GM06990 (cell line): ENCODE data around the gene CLDN3.

Source experiments
- DNase-seq: peaks from one replicate; pipeline ENCODE4 v3.0.0-alpha.2; 2011; ENCODE audit not compliant: insufficient read length; ENCODE audit errors: extremely low read depth
- H3K27me3 ChIP-seq: replicated peaks from 2 replicates; pipeline ENCODE4 v1.6.0; 2011; ENCODE audit warnings: low read length; ENCODE audit not compliant: control insufficient read depth, insufficient read depth
- H3K36me3 ChIP-seq: 2 replicates; pipeline ENCODE4 v1.5.1; 2011; ENCODE audit warnings: low read length; ENCODE audit not compliant: control insufficient read depth, insufficient read depth
- H3K4me3 ChIP-seq: replicated peaks from 2 replicates; pipeline ENCODE4 v1.5.1; 2011; ENCODE audit warnings: low read depth, mild to moderate bottlenecking, control low read depth, low read length
- CTCF ChIP-seq: IDR thresholded peaks from 2 replicates; pipeline ENCODE4 v1.5.1; 2011; ENCODE audit warnings: low read length, control low read depth, mild to moderate bottlenecking, inconsistent platforms; ENCODE audit not compliant: insufficient read depth, poor library complexity, severe bottlenecking

Gene CLDN3

GRCh38 chr7:73773700-73774517, 3.8 kb upstream of the CLDN3 start:
- Histone ChIP-seq H3K36me3 (no peaks in the 10 kb centered on the region), H3K4me3 (no peak overlapping the region), H3K27me3 (no peaks in the 10 kb centered on the region; the same call in 1 of the 2 replicates)
- no peak for DNase-seq
- no peak for TF ChIP-seq CTCF

DNA sequence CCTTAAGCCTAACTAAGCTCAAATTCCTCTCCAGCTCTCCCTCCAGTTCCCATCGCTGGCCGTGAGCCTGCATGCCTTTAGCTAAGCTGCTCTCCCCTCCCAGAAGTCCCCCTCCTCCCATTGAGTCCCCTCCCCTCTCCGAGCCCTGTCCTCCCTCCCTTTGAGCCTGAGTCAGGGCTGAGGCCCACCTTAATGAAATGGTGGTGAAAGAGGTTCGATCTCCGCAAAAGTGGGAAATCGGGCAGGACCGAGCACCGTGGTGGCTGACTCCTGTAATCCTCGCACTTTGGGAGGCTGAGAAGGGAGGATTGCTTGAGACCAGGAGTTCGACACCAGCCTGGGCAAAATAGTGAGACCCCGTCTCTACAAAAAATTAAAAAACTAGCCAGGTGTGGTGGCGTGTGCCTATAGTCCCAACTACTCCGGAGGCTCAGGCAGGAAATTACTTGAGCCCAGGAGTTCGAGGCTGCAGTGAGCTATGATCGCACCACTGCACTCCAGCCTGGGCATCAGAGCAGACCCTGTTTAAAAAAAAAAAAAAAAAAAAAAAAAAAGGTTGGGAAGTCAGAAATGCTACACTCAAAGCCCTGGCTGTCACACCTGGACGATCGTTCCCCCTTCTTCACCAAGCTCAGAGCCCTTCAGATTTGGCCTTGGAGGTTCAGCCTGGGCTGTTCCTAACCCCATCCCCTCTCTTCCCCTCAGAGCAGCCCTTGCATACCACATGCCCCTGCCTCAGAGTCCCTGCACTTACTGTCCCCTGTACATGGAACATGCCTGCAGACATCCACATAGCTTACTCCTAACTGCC, 995 bp upstream of the CLDN3 start:
- no peak for TF ChIP-seq CTCF
- no peak for DNase-seq
- no peak overlapping the region for H3K4me3 ChIP-seq
- no peaks in the 10 kb centered on the region for H3K36me3 ChIP-seq
- no peaks in the 10 kb centered on the region; the same call in 1 of the 2 replicates for H3K27me3 ChIP-seq

DNA sequence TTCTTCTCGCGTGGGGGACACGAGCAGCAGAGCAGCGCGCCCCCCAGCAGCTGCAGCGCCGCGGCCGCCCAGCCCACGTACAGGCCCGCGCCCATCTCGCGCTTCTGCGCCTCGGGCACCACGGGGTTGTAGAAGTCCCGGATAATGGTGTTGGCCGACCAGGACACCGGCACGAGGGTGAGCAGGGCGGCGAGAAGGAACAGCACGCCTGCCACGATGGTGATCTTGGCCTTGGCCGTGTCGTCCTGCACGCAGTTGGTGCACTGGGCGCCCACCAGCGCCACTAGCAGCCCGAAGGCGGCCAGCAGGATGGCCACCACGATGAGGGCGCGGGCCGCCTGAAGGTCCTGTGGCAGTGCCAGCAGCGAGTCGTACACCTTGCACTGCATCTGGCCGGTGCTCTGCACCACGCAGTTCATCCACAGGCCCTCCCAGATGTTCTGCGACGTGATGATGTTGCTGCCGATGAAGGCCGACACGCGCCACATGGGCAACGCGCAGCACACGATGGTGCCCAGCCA, 529 bp downstream of the CLDN3 start:
- Histone ChIP-seq H3K27me3 (no peaks in the 10 kb centered on the region; the same call in 1 of the 2 replicates), H3K36me3 (no peaks in the 10 kb centered on the region), H3K4me3 (no peak overlapping the region)
- TF ChIP-seq CTCF, result no peak
- no peak for DNase-seq

- no peak for TF ChIP-seq CTCF
- Histone ChIP-seq H3K27me3 (no peaks in the 10 kb centered on the region; the same call in 1 of the 2 replicates), H3K4me3 (no peak overlapping the region), H3K36me3 (no peaks in the 10 kb centered on the region)
- peak; percentile 9 for DNase-seq
These were observed 1.2 kb downstream of the CLDN3 start for GRCh38 chr7:73768641-73769480.

DNA sequence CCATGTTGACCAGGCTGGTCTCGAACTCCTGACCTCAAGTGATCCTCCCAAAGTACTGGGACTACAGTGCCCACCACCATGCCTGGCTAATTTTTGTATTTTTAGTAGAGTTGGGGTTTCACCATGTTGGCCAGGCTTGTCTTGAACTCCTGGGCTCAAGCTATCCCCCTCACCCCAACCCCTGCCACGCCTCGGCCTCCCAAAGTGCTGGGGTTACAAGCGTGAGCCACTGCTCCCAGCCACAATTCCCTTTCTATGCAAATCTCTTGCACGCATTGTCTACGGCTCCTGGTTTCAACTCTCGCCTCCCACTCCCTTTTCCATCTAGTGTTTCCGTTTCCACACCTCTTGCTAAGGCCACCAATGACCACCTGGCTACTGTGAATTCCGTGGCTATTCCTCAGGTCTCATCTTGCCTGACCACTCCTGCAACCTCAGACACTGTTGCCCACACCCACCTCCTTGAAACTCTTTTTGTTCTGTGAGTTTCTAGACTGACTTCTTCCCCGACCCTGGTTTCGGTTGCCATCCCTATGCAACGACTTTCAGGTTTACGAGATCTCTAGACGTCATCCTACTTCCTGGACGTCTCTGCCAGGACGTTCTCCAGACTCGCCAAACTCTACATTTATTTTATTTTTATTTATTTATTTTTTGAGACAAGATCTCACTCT, 3.4 kb downstream of the CLDN3 start:
- DNase-seq, result no peak
- Histone ChIP-seq H3K36me3 (no peaks in the 10 kb centered on the region), H3K27me3 (no peaks in the 10 kb centered on the region; the same call in 1 of the 2 replicates), H3K4me3 (no peak overlapping the region)
- TF ChIP-seq CTCF, result no peak
